ENCODE results near the gene MYH8. TPM values are rescaled to one million over a fixed set of nuclear protein-coding genes. Genes with fewer than 3 reads are reported as not detected.

MYH8 gene
- 715 and 853 TPM in 2 replicates for total RNA-seq
- polyA plus RNA-seq (2012) = 126 TPM

GRCh38 chr17:10421900-10422542 lies at the start of gene MYH8:
Gene MYH8, minus strand, starts transcription at chr17:10421950. Its CDS starts 1,723 bp downstream, at chr17:10420227.
- DNase-seq (ENCODE audit: low read depth) = peak; percentile 94

DNA sequence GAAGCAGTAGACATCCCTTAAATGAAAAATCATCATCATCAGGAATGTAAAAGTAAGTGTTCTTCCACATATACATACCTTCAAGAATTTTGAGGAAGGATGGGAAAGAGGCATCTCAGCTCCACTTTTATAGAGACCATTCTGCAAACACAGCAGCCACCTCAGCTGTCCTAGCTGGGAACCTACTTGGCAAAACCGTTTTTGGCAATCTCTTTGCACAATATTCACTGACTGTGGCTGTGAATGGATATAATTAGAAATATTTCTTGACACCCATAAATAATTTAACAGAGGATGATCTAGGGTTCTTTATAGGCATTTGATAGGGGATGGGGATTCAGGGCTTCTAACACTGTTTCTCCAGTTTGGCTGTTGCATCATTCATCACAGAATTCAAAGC lies 47.7 kb upstream of the MYH8 start, which contains the start of gene MYH4:
MYH4 (minus strand) TSS at position 101 of the 400 bp plus-strand sequence. CDS start 2,814 bp downstream, outside the sequence.
- no peak for DNase-seq (ENCODE audit: low read depth)

DNA sequence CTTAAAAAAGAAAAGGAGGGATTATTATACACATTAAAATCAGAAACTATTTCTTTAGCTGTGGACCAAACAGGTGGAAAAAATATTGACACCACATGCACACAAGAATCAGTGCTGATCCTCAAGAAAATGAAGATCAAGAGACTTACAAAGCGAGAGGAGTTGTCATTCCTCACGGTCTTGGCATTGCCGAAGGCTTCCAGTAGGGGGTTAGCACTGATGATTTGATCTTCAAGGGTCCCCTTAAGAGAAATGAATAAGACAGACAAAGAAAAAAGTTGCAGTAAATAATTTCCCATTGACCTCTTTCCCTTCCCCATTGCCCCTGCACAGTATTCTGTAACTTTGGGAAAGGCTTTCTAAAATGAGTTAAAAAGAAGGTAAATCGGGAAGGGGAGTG lies 41.7 kb upstream of the MYH8 start:
- no peak for DNase-seq (ENCODE audit: low read depth)

GRCh38 chr17:10460062-10460461 lies 38.3 kb upstream of the MYH8 start:
- DNase-seq (ENCODE audit: low read depth) = no peak

- no peak for DNase-seq (ENCODE audit: low read depth)
These were observed 37.0 kb upstream of the MYH8 start for GRCh38 chr17:10458701-10459100.

GRCh38 chr17:10457952-10458351 lies 36.2 kb upstream of the MYH8 start:
- no peak for DNase-seq (ENCODE audit: low read depth)

GRCh38 chr17:10447026-10447931 lies 25.5 kb upstream of the MYH8 start:
- DNase-seq (ENCODE audit: low read depth) = no peak

DNA sequence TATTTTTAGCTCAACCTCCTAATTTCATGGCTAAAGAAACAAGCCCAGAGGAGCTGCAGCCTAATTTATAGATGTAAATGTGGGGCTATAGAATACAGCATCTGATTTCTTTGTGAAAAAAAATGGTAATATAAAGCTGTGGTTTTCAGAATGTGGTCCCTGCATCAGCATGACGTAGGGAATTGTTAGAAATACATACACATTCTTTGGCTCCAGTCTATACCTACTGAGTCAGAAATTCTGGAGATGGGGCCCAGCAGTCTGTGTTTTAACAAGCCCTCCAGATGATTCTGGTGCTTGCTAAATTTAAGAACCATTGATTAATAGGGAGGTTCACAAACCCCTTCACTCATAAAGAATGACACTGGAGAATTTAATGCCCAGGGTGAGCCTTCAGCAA lies 18.1 kb upstream of the MYH8 start:
- DNase-seq (ENCODE audit: low read depth) = no peak

GRCh38 chr17:10435096-10435495 lies 13.3 kb upstream of the MYH8 start:
- DNase-seq (ENCODE audit: low read depth) = no peak

DNA sequence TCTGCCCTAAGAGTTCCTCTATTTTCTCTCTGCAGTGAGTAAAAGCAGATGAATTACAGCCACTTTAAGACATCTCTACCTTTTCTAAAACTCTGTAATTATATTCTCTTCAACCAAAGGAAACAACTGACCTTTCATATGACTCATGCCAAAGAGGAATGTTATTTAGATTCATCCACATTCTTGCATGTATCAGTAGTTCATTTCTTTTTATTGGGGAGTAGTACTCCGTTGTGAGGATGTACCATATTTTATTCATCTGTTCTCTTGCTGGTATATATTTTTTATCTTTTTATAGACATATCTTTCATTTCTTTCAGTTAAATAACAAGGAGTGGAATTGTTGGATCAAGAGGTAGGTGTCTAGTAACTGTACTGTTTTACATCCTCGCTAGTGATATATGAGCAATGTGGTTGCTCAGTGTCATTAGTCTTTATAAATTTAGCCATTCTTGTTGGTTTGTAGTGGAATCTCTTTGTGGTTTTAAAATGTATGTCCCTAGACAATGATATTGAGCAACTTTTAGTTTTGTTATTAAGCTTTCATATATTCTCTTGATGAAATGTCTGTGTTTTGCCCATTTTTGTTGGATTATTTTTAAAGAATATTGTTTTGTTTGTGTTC lies 7.8 kb upstream of the MYH8 start:
- DNase-seq (ENCODE audit: low read depth) = no peak

- DNase-seq (ENCODE audit: low read depth) = peak; percentile 64
These were observed 7.0 kb upstream of the MYH8 start for GRCh38 chr17:10428781-10429180.

DNA sequence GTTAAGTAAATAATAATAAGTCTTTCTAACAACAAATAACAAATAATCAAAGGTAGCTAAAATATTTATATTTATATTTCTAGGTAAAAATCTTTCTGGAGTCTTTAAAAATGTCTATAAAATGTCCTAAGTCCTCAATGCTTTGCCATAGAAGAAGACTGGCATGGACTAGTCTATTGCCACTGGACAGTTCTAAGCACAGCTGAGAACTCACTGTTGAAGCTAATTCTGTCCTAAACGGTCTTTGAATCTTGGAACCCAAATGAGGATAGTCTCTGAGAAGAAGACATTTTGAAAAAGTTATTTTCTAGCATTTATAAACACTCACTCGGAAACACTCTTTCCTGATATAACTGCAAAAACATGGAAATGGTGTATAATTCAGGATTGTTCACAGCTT lies 539 bp downstream of the MYH8 start:
- peak; percentile 59 for DNase-seq (ENCODE audit: low read depth)

DNA sequence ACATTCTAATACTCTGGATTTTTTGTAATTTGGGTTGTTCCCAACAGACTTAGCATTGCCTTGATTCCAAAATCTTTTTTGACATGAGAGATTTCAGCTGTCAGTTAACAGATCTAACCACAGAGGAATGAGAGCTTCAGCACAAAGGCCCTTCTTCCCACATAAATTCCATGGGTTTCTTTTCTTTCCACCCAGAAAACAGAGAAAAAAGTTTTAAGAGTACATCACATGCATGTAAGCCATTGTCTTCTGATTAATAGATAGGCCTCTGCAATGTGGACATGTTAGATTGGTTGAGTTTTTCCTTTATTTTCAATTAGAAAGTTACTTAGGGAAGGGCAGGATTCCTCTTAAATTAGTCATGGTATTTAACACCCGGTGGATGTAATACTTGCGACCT lies 939 bp downstream of the MYH8 start:
- peak; percentile 66 for DNase-seq (ENCODE audit: low read depth)

GRCh38 chr17:10417431-10417830 lies 4.3 kb downstream of the MYH8 start:
- peak; percentile 33 for DNase-seq (ENCODE audit: low read depth)

DNA sequence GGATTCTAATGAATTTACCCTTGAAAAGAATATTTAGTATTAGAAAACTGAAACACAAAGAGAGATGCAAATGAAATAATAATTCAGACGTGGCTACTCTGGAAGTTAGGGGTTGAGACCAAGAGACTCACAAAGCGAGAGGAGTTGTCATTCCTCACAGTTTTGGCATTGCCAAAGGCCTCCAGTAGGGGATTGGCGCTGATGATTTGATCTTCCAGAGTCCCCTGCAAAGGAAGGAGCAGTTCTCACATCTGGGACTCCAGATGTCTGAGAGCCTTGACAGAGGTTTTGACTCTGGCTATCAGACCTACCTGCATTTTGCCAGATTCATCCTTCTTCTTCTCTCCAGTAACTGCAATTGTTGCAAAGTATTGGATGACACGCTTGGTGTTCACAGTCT lies 6.6 kb downstream of the MYH8 start:
- DNase-seq (ENCODE audit: low read depth) = no peak

DNA sequence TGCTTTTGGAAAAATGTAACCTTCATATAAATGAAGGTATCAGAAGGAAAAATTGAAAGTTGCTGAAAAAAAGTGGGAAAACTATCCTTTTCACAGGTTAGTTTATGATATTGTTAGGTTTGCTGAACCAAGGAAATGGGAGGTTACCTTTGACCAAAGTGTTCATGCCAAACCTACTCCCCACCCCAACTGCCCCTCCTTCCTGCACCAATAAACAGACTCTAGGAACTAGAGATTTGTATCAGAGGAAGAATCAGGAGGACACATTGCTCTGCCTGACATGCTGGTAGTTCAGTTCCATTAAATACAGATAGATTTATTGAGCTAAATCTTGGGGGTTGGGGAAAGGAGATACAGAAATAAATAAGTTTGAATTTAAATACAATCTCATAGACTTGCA lies 18.2 kb downstream of the MYH8 start:
- DNase-seq (ENCODE audit: low read depth) = no peak

GRCh38 chr17:10398352-10398751 lies 23.4 kb downstream of the MYH8 start:
- DNase-seq (ENCODE audit: low read depth) = no peak

DNA sequence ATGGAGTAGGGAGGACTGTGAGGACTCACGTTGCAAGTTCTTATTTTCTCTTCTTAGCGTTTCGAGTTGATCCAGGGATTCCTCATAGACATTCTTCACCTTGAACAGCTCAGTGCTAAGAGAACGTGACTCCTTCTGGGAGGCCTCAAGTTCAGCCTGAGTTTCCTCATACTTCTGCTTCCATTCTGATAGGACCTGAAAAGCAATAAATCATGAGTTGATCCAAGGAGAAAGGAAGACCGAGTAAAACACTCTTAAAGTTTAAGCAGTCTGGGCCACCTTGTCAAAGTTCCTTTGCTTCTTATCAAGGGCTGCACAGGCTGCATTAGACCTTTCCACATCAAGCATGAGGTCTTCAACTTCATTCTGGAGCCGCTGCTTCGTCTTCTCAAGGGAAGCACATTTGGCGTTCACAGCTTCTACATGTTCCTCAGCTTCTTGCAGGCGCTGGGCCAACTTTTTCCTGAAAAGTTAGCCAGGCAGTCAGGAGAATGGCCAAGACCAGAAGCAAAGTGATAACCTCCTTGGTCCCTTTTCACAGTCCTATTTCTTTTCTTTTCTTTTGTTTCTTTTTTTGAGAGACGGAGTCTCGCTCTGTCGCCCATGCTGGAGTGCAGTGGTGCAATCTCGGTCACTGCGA lies 25.1 kb downstream of the MYH8 start:
- DNase-seq (ENCODE audit: low read depth) = no peak

DNA sequence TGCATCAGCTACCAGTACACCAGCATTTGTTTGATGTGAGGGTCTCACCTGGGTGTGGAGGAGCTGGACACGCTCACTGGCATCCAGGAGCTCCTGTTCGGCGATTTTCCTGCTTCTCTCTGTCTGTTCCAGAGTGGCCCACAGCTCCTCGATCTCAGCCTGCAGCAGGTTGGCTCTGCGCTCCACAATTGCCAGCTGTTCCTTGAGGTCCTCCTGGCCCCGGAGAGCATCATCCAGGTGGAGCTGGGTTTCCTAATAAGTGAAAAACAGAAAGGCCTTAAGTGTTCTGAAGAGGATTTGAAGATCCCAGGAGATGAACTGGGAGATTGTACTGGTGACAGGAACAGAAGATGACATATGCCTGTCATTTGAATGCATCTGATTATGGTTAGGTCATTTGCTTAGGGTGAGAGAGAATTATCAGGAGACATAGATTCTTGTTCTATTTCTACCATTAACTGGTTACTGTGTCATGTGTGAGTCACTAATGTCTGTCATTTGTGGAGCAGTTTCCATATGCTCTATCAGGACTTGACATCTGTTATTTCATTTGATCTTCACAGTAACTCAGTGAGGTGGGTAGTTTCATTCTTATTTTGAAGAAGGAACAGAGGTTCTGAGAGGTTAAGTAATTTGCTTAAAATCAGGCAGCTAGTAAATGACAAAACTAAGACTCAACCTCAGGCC lies 27.4 kb downstream of the MYH8 start:
- DNase-seq (ENCODE audit: low read depth) = no peak

- no peak for DNase-seq (ENCODE audit: low read depth)
These were observed 28.9 kb downstream of the MYH8 start for GRCh38 chr17:10392880-10393279.

DNA sequence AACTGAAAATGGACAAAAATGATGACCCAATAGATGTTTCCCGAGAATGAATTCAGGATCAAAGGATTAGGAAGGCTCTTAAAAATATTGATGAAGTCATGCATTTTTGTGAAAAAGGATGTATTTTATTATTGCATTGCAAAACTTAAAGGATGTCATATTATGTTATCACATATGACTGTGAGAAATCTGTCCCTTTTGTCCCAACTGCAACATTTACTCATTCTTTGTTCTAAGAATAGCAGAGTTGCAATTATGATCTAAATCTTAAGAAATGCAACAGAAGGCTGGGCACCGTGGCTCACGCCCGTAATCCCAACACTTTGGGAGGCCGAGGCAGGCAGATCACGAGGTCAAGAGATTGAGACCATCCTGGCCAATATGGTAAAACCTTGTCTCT lies 35.9 kb downstream of the MYH8 start:
- no peak for DNase-seq (ENCODE audit: low read depth)

All from myocyte (in vitro differentiated cells).